OCI-LY1 (cell line): Measurements from ENCODE around the gene GXYLT2.

Source experiments
- H2AFZ ChIP-seq: fragments of 200-600 bp; sonication (generic), shearing (Covaris generic); 2 replicates; pipeline ENCODE4 v1.6.0; 2014; ENCODE audit warnings: antibody characterized with exemption, mild to moderate bottlenecking, low read length
- H3F3A ChIP-seq: fragments of 200-600 bp; sonication (generic), shearing (Covaris generic); 2 replicates; pipeline ENCODE4 v1.6.0; 2014; ENCODE audit warnings: mild to moderate bottlenecking, antibody characterized with exemption, low read length, moderate library complexity; ENCODE audit not compliant: insufficient read depth
- H3K27ac ChIP-seq: fragments of 200-600 bp; sonication (generic); 2 replicates; pipeline ENCODE4 v1.5.1; 2014; ENCODE audit warnings: low read length, mixed run types, mild to moderate bottlenecking, low read depth; ENCODE audit not compliant: poor library complexity, severe bottlenecking
- H3K27me3 ChIP-seq: fragments of 200-600 bp; sonication (generic); 2 replicates; pipeline ENCODE4 v1.6.0; 2014; ENCODE audit warnings: antibody characterized with exemption, mild to moderate bottlenecking, low read length, moderate library complexity; ENCODE audit not compliant: insufficient read depth
- H3K36me3 ChIP-seq: fragments of 200-600 bp; sonication (generic); 2 replicates; pipeline ENCODE4 v1.6.1; 2014; ENCODE audit warnings: mild to moderate bottlenecking, antibody characterized with exemption, low read length, moderate library complexity, mixed read lengths; ENCODE audit not compliant: insufficient read depth
- H3K4me1 ChIP-seq: fragments of 200-600 bp; sonication (generic); 2 replicates; pipeline ENCODE4 v1.5.1; 2014; ENCODE audit warnings: mild to moderate bottlenecking, low read length, moderate library complexity; ENCODE audit not compliant: insufficient read depth, severe bottlenecking
- H3K4me2 ChIP-seq: fragments of 200-600 bp; sonication (generic), shearing (Covaris generic); 2 replicates; pipeline ENCODE4 v1.6.1; 2014; ENCODE audit warnings: low read length
- H3K4me3 ChIP-seq: fragments of 200-600 bp; sonication (generic); 2 replicates; pipeline ENCODE4 v1.5.1; 2014; ENCODE audit warnings: low read length, low read depth, mild to moderate bottlenecking, mixed read lengths; ENCODE audit not compliant: poor library complexity, severe bottlenecking
- H3K79me2 ChIP-seq: fragments of 200-600 bp; shearing (Covaris generic); 2 replicates; pipeline ENCODE4 v1.6.1; 2016; ENCODE audit warnings: mixed run types, low read length, mixed read lengths; ENCODE audit not compliant: insufficient read depth
- H3K9ac ChIP-seq: fragments of 200-600 bp; sonication (generic), shearing (Covaris generic); 2 replicates; pipeline ENCODE4 v1.6.1; 2014; ENCODE audit warnings: mild to moderate bottlenecking, low read length, mixed read lengths
- H3K9me2 ChIP-seq: fragments of 200-600 bp; sonication (generic), shearing (Covaris generic); 2 replicates; pipeline ENCODE4 v1.6.1; 2014; ENCODE audit warnings: low read depth, mild to moderate bottlenecking, low read length, mixed read lengths
- H3K9me3 ChIP-seq: fragments of 200-600 bp; shearing (Covaris generic); 2 replicates; pipeline ENCODE4 v1.6.1; 2014; ENCODE audit warnings: low read length, mixed read lengths
- H4K20me1 ChIP-seq: fragments of 200-600 bp; sonication (generic), shearing (Covaris generic); 2 replicates; pipeline ENCODE4 v1.6.0; 2016; ENCODE audit warnings: mild to moderate bottlenecking, low read length; ENCODE audit not compliant: insufficient read depth
- EZH2 ChIP-seq: fragments of 200-600 bp; sonication (generic), shearing (Covaris generic); IDR thresholded peaks from 2 replicates; pipeline ENCODE4 v1.8.0; 2017; ENCODE audit warnings: borderline replicate concordance, mixed run types, mild to moderate bottlenecking, antibody characterized with exemption, low read length, moderate library complexity, mixed read lengths
- TF ChIP-seq, protein P1 (sequence below): fragments of 200-600 bp; sonication (generic), shearing (Covaris generic); IDR thresholded peaks from 2 replicates; pipeline ENCODE4 v1.5.1; 2017; ENCODE audit warnings: mild to moderate bottlenecking, antibody characterized with exemption, low read length, moderate library complexity, mixed read lengths

Gene GXYLT2

DNA sequence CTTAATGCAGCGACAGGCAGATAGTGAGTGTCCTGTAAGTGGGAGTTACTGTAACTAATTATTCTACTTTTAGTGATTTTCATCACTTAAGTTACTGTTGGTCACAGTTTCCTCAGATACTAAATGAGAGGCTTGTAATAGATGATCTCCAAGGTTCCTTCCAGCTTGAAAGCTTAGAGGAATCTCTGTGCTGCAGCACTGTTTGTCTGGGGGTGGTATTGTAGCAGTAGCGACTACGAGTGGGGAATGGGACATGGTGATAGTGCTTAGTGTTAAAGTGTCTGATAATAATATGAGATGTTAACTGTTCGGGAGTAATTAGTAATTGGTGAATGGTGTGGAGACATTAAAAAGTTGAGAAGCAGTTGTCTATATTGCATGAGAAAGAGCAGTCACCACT is 121.2 kb downstream of the GXYLT2 start:
- no peaks in the 10 kb centered on the region for H3K4me1 ChIP-seq
- peaks cover 90% of the 10 kb centered on the region for H3K36me3 ChIP-seq
- H2AFZ ChIP-seq = no peak overlapping the region
- H3K27me3 ChIP-seq = no peaks in the 10 kb centered on the region
- no peak overlapping the region for H3K27ac ChIP-seq
- H3F3A ChIP-seq = no peaks in the 10 kb centered on the region
- no peaks in the 10 kb centered on the region for H3K9me3 ChIP-seq
- peaks cover 98% of the 10 kb centered on the region for H3K79me2 ChIP-seq
- H4K20me1 ChIP-seq = peaks cover 9% of the 10 kb centered on the region; the same call in 1 of the 2 replicates
- no peaks in the 10 kb centered on the region for H3K9me2 ChIP-seq
- H3K4me2 ChIP-seq = no peak overlapping the region
- H3K9ac ChIP-seq = no peak overlapping the region
- H3K4me3 ChIP-seq = no peak overlapping the region
- no peak for TF ChIP-seq EZH2
- TF ChIP-seq, protein P1, sequence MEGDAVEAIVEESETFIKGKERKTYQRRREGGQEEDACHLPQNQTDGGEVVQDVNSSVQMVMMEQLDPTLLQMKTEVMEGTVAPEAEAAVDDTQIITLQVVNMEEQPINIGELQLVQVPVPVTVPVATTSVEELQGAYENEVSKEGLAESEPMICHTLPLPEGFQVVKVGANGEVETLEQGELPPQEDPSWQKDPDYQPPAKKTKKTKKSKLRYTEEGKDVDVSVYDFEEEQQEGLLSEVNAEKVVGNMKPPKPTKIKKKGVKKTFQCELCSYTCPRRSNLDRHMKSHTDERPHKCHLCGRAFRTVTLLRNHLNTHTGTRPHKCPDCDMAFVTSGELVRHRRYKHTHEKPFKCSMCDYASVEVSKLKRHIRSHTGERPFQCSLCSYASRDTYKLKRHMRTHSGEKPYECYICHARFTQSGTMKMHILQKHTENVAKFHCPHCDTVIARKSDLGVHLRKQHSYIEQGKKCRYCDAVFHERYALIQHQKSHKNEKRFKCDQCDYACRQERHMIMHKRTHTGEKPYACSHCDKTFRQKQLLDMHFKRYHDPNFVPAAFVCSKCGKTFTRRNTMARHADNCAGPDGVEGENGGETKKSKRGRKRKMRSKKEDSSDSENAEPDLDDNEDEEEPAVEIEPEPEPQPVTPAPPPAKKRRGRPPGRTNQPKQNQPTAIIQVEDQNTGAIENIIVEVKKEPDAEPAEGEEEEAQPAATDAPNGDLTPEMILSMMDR = no peak

DNA sequence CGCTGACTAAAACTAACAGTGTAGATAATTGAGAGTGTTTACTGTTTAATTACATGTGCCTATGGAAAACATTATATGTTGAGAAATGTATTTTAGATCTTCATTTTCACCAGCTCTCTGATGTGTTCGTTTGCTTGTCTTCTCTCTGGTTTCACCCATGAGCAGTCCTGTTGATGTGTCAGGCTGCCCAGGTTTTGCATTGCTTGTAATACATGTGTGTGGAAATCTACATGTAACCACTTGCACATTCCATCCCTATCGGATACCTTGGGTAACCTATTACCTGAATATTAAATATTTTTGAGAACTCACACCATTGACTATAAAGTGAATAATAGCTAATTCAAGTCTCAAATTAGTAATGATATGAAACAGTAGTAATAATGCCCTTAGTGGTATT is 121.9 kb downstream of the GXYLT2 start:
- TF ChIP-seq, protein P1 = no peak
- TF ChIP-seq EZH2 = no peak
- Histone ChIP-seq H3K4me2 (no peak overlapping the region), H3K36me3 (peaks cover 87% of the 10 kb centered on the region)

DNA sequence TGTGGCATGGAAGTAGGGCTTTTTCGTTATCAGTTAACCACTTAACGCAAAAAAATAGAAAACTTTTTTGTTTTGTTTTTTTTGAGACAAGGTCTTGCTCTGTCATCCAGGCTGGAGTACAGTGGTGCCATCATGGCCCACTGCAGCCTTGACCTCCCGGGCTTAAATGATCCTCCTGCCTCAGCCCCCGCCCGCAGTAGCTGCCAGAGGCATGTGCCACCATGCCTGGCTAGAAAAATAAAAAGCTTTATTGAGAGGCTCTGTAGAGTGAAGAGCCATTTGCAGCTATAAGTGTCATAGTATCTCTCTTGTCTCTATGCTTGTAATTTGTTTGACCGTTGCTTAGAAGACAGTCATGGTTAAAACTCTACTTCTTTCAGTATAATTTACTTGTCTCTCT is 122.3 kb downstream of the GXYLT2 start:
- no peak overlapping the region for H2AFZ ChIP-seq
- no peaks in the 10 kb centered on the region for H3K4me1 ChIP-seq
- H3K79me2 ChIP-seq = peaks cover 99% of the 10 kb centered on the region
- no peaks in the 10 kb centered on the region for H3K9me3 ChIP-seq
- H3K36me3 ChIP-seq = peaks cover 87% of the 10 kb centered on the region
- H3K27me3 ChIP-seq = no peaks in the 10 kb centered on the region
- H3K9me2 ChIP-seq = no peaks in the 10 kb centered on the region
- no peak overlapping the region for H3K4me3 ChIP-seq
- no peak overlapping the region for H3K27ac ChIP-seq
- no peak overlapping the region for H3K9ac ChIP-seq
- H4K20me1 ChIP-seq = peaks cover 9% of the 10 kb centered on the region; the same call in 1 of the 2 replicates
- H3K4me2 ChIP-seq = no peak overlapping the region
- H3F3A ChIP-seq = no peaks in the 10 kb centered on the region
- no peak for TF ChIP-seq EZH2
- TF ChIP-seq, protein P1 = no peak

More for the DNA sequence above, 121.9 kb downstream of the GXYLT2 start:
- Histone ChIP-seq H3K4me3 (no peak overlapping the region), H2AFZ (no peak overlapping the region), H3K9ac (no peak overlapping the region), H3K27ac (no peak overlapping the region), H4K20me1 (peaks cover 9% of the 10 kb centered on the region; the same call in 1 of the 2 replicates), H3K9me3 (no peaks in the 10 kb centered on the region), H3K9me2 (no peaks in the 10 kb centered on the region), H3K4me1 (no peaks in the 10 kb centered on the region), H3K27me3 (no peaks in the 10 kb centered on the region), H3F3A (no peaks in the 10 kb centered on the region), H3K79me2 (peaks cover 98% of the 10 kb centered on the region)
